ENCODE results near the gene RTN4R. TPM values are rescaled to one million over a fixed set of nuclear protein-coding genes. Genes with fewer than 3 reads are reported as not detected.

RTN4R gene
- total RNA-seq, 1 donor from 2014 or later = 18.6 TPM

GRCh38 chr22:20226760-20227350, 41.3 kb downstream of the RTN4R start:
- no peak overlapping the region for H3K4me3 ChIP-seq (ENCODE audit: low read depth, low read length)
- no peak for DNase-seq (ENCODE audit: low read depth)
- TF ChIP-seq, protein P1, sequence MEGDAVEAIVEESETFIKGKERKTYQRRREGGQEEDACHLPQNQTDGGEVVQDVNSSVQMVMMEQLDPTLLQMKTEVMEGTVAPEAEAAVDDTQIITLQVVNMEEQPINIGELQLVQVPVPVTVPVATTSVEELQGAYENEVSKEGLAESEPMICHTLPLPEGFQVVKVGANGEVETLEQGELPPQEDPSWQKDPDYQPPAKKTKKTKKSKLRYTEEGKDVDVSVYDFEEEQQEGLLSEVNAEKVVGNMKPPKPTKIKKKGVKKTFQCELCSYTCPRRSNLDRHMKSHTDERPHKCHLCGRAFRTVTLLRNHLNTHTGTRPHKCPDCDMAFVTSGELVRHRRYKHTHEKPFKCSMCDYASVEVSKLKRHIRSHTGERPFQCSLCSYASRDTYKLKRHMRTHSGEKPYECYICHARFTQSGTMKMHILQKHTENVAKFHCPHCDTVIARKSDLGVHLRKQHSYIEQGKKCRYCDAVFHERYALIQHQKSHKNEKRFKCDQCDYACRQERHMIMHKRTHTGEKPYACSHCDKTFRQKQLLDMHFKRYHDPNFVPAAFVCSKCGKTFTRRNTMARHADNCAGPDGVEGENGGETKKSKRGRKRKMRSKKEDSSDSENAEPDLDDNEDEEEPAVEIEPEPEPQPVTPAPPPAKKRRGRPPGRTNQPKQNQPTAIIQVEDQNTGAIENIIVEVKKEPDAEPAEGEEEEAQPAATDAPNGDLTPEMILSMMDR (conservative IDR thresholded peaks at IDR 0.05; ENCODE audit: low read depth, low read length) = no peak

DNA sequence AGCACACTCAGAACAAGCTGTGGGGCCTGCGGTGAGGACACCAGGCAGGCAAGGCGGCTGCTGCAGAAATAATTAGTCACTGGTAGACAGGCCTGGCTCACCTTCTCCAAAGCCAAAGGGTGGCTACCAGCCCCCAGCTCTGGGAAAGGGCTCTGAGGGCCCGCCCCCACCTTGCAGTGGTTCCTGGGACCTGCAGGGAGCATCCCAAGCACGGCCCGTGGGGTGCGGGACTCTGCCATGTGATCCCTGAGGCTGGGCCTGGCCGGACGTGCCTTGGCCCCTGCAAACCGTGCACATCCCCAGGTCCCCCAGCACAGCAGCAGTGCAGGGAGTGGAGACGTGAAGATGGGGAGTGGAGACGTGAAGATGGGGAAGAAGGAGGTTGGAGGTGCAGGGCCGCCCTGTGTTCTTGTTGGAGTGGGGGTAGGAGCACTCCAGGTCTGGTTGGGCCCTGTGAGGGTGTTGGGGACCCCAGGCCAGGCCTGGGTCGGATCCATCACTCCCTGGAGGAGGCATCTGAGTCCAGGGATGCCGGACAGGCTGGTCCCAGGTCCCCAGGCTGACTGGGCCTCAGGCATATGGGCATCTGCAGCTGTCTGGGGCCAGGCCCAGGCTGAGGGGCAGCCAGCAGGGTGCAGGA, 41.9 kb downstream of the RTN4R start:
- no peak overlapping the region for H3K4me3 ChIP-seq (ENCODE audit: low read depth, low read length)
- TF ChIP-seq, protein P1 (conservative IDR thresholded peaks at IDR 0.05; ENCODE audit: low read depth, low read length) = no peak
- DNase-seq (ENCODE audit: low read depth) = no peak

DNA sequence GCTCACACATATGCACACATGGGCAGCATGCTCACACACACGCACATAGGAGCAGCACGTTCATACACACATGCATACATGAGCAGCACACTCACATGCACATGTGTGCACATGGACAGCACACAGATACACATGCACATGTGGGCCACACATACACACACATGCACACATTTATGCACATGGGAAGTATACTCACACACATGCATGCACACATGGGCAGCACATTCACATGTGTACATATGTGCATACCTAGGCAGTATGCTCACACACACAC, 42.5 kb downstream of the RTN4R start:
- TF ChIP-seq, protein P1 (conservative IDR thresholded peaks at IDR 0.05; ENCODE audit: low read depth, low read length) = no peak

DNA sequence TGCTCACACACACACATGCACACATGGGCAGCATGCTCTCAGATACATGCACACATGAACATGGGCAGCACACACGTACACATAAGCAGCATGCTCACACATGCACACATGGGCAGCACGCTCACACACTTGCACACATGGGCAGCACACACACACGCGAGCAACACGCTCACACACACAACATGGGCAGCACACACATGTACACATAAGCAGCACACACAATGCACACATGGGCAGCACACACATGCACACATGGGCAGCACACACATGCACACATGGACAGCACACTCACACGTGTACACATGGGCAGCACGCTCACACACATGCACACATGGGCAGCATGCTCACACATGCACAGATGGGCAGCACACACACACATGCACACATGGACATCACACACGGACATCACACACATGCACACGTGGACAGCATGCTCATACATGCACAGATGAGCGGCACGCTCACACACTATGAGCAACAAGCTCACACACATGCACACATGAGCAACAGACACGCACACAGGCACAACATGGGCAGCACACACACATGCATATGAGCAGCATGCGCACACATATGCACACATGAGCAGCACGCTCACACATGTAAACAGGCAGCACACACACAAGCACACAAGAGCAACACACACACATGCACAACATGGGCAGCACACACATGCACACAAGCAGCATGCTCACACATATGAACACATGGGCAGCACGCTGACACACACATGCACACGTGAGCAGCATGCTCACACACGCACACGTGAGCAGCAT, 43.0 kb downstream of the RTN4R start:
- TF ChIP-seq, protein P1 (conservative IDR thresholded peaks at IDR 0.05; ENCODE audit: low read depth, low read length) = no peak
- DNase-seq (ENCODE audit: low read depth) = no peak
- no peak overlapping the region for H3K4me3 ChIP-seq (ENCODE audit: low read depth, low read length)

More for the DNA sequence above, 42.5 kb downstream of the RTN4R start:
- no peak for DNase-seq (ENCODE audit: low read depth)
- no peak overlapping the region for H3K4me3 ChIP-seq (ENCODE audit: low read depth, low read length)

DNA sequence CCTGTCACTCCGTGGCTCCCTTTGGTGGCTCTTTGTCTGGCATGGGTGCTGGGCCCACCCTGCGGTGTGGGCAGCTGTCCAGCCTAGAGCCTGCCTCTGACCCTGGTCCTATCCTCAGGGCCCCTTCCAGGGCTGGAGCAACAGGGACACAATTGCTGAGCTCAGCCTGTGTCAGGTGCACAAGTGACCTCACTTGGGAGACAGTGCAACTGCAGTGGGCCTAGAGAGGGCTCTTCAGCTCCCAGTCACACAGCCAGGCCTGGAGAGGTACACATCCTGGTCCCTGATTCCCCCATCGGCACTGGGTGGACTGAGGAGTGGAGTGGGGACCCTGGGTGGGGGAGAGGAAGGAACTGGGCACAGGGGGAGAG, 43.9 kb downstream of the RTN4R start:
- H3K4me3 ChIP-seq (ENCODE audit: low read depth, low read length) = no peak overlapping the region
- TF ChIP-seq, protein P1 (conservative IDR thresholded peaks at IDR 0.05; ENCODE audit: low read depth, low read length) = no peak

DNA sequence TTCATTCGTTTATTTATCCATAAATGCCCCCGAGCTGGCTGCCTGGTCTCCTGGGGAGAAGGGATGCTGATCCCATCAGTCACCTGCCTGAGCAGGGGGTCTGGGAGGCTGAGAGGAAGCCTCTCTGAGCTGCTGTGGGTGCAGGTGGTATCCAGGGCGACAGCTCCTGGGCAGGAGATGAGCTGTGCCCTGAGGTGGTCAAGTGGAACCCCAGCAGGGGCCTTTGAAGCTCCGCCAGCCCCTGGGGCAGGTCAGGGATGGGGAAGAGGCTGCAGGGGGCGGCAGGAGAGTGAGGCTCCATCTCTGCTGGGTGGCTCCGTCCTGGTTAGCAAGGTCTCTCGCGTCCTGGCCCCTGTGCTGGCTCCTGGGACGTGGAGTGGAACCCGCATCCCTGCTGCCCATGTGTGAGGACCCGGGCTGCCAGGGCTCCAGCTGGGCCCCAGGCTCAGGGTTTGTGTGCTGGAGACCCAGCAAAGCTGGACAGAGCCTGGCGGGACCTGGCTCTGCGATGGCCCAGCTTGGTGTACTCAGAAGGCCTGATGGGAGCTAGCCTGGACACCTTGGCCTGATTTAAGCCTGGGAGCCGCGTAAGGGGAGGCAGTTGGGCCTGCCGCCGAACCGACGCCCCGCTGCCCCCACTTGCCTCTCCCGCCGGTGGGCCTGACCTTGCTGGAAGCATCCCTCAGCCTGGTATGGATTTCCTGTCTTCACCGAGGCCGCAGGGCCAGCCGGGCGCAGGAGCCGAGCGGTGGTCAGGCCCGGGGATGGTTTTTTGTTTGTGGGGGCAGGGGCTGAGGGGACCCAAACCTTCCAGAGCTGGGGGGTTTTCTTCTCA, 44.5 kb downstream of the RTN4R start:
- H3K4me3 ChIP-seq (ENCODE audit: low read depth, low read length) = no peak overlapping the region
- no peak for DNase-seq (ENCODE audit: low read depth)
- TF ChIP-seq, protein P1 (conservative IDR thresholded peaks at IDR 0.05; ENCODE audit: low read depth, low read length) = no peak

More for the DNA sequence above, 43.9 kb downstream of the RTN4R start:
- no peak for DNase-seq (ENCODE audit: low read depth)
